Ishikawa (cell line): ENCODE results near the gene MON2.

ENCODE experiments used
- CEBPB ChIP-seq: IDR thresholded peaks from 2 replicates; pipeline ENCODE4 v1.6.1; 2012
- CREB1 ChIP-seq: IDR thresholded peaks from 2 replicates; pipeline ENCODE4 v1.6.1; 2012; ENCODE audit warnings: low read depth
- EP300 ChIP-seq: IDR thresholded peaks from 2 replicates; pipeline ENCODE4 v1.6.1; 2012; ENCODE audit warnings: borderline replicate concordance
- FOXM1 ChIP-seq: IDR thresholded peaks from 2 replicates; pipeline ENCODE4 v1.6.1; 2012; ENCODE audit warnings: low read depth, borderline replicate concordance
- TAF1 ChIP-seq: IDR thresholded peaks from 2 replicates; pipeline ENCODE4 v1.6.1; 2012; ENCODE audit warnings: low read depth, mild to moderate bottlenecking
- TF ChIP-seq, protein P1 (sequence below): IDR thresholded peaks from 2 replicates; pipeline ENCODE4 v1.6.1; 2012; ENCODE audit warnings: low read depth, mild to moderate bottlenecking
- TF ChIP-seq, protein P2 (sequence below): IDR thresholded peaks from 2 replicates; pipeline ENCODE4 v1.6.1; 2012
- TF ChIP-seq, protein P3 (sequence below): IDR thresholded peaks from 2 replicates; pipeline ENCODE4 v1.6.1; 2012

DNA sequence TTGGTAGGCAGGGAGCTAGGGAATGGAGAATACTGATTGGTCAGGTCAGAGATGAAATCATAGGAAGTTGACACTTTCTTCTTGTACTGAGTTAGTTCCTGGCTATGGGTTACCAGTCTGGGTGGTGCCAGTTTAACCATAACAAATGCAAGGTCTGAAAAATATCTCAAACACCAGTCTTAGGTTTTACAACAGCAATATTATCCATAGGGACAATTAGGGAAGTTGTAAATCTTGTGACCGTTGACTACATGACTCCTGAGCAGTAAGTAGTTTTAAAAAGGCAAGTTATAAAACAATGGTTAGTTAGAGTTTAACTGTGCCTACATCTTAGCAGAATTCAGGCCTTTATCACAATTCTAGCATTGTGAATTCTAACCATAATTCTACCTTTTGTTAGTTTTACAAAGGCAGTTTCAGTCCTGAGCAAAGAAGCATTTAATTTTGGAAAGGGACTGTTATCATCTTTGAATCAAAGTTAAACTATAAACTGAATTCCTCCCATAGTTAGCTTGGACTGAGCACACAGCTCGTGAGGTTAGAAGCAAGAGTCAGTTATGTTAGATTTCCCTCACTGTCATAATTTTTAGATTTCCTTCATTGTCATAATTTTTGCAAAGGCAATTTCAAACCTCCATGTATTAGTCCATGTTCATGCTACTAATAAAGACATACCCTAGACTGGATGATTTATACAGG lies 19.7 kb upstream of the MON2 start:
- TF ChIP-seq, protein P1, sequence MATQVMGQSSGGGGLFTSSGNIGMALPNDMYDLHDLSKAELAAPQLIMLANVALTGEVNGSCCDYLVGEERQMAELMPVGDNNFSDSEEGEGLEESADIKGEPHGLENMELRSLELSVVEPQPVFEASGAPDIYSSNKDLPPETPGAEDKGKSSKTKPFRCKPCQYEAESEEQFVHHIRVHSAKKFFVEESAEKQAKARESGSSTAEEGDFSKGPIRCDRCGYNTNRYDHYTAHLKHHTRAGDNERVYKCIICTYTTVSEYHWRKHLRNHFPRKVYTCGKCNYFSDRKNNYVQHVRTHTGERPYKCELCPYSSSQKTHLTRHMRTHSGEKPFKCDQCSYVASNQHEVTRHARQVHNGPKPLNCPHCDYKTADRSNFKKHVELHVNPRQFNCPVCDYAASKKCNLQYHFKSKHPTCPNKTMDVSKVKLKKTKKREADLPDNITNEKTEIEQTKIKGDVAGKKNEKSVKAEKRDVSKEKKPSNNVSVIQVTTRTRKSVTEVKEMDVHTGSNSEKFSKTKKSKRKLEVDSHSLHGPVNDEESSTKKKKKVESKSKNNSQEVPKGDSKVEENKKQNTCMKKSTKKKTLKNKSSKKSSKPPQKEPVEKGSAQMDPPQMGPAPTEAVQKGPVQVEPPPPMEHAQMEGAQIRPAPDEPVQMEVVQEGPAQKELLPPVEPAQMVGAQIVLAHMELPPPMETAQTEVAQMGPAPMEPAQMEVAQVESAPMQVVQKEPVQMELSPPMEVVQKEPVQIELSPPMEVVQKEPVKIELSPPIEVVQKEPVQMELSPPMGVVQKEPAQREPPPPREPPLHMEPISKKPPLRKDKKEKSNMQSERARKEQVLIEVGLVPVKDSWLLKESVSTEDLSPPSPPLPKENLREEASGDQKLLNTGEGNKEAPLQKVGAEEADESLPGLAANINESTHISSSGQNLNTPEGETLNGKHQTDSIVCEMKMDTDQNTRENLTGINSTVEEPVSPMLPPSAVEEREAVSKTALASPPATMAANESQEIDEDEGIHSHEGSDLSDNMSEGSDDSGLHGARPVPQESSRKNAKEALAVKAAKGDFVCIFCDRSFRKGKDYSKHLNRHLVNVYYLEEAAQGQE, result no peak
- TF ChIP-seq, protein P2, sequence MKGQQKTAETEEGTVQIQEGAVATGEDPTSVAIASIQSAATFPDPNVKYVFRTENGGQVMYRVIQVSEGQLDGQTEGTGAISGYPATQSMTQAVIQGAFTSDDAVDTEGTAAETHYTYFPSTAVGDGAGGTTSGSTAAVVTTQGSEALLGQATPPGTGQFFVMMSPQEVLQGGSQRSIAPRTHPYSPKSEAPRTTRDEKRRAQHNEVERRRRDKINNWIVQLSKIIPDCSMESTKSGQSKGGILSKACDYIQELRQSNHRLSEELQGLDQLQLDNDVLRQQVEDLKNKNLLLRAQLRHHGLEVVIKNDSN, result no peak
- TF ChIP-seq CEBPB (no peak), CREB1 (no peak), FOXM1 (no peak), TAF1 (no peak), EP300 (no peak)
- TF ChIP-seq, protein P3, sequence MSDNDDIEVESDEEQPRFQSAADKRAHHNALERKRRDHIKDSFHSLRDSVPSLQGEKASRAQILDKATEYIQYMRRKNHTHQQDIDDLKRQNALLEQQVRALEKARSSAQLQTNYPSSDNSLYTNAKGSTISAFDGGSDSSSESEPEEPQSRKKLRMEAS, result no peak
